ENCODE results near the gene MPHOSPH10.
A peak's percentile ranks its signal among the peaks of the same experiment; 100 is the strongest.
"Not testable (repeated sequence)": the region's sequence is repeated elsewhere in the genome, so short reads cannot be mapped to it uniquely, and the experiment has no call there.

Gene MPHOSPH10

DNA sequence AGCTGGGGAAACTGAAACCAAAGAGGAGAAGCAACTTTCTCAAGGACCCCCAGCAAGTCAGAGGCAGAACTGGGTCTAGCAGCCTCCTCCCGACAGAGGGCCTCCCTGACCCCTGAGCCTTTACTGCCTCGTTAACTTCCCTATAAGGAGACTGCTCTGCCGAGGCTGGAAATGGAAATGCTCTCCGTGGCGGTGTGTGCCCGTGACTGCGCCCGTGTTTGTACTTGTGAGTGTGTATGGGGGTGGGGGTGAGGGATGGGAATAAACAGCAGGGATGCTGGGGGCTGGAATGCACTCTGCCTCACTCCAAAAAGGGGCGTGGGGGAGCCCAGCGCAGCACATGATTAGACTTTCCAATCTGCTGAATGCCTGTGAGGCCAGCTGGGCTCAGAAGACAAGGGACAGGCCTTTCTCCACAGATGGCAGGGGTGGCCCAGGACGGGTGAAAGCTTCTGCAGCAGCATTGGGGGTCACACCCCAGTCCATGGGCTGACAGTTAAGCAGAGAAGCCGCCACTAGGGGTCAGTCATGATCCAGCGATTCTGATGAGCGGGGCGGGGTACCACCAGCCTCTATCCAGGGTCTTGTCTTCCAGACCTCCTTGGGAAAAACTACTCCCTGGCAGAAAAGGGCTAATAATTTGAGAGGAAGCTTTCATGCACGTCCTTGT, 26.8 kb downstream of the MPHOSPH10 start:
- H3K36me3 ChIP-seq (ENCODE audit: control insufficient read depth in 4 of 4, insufficient read depth in 4 of 4, low read length in 3 of 4), result no peaks in the 10 kb centered on the region
- H3K4me1 ChIP-seq (ENCODE audit: control extremely low read depth in 1 of 4, control insufficient read depth in 4 of 4, insufficient read depth in 4 of 4, low read length in 3 of 4), result peaks cover 0 to 9% (median 4%) of the 10 kb centered on the region in 4 experiments
- H3K27ac ChIP-seq (ENCODE audit: insufficient read depth in 1 of 2, low read depth in 1 of 2, low read length in 2 of 2, poor library complexity in 1 of 2, severe bottlenecking in 2 of 2), result no peak overlapping the region
- POLR2A ChIA-PET, result no interaction called here
- peak; percentile 58 to 67 (median 64) for DNase-seq
- 19% methylated on average over 9 of the region's 16 CpGs for WGBS (ENCODE audit: insufficient coverage)
- CTCF ChIA-PET, result interaction anchor here (0.6 to 4.6 kb wide), 14 partner anchors 8 to 354 kb away, joined by 3 to 20 read pairs (median 4); no protein-coding TSS in a partner anchor
- H3K9me3 ChIP-seq (ENCODE audit: control extremely low read depth in 1 of 5, control insufficient read depth in 4 of 5, insufficient read depth in 2 of 5, low read depth in 1 of 5, low read length in 4 of 5), result no peaks in the 10 kb centered on the region
- H3K4me3 ChIP-seq (ENCODE audit: control insufficient read depth in 1 of 7, extremely low read depth in 1 of 7, insufficient read depth in 4 of 7, low read depth in 2 of 7, low read length in 6 of 7), result peak overlapping the region in 3 of 7 experiments; percentile 11 to 55 (median 30)
- H3K27me3 ChIP-seq (replicated peaks in 2 of 5; ENCODE audit: control insufficient read depth in 4 of 5, insufficient read depth in 5 of 5, low read length in 4 of 5), result peaks cover 0 to 6% (median 0%) of the 10 kb centered on the region in 5 experiments

DNA sequence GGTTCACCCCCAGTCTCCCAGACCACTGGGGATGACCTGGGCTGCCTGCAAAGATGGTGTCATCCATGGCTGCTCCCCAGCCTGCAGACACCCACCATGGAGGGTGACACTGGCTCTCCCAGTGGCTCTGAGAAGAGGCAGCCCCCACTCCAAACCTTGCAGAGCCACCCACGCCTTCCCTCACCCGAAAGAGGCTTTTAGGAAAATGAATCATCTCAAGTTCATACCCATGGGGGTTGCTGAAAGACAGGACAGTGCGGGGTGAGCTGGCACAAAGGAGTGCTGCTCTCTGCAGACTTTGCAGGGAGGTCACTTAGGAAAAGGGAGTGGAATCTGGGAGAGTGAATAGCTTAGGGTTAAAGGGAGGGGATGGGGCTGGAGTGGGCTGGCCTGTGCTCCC, 36.4 kb downstream of the MPHOSPH10 start:
- ChIA-PET POLR2A (no interaction called here), CTCF (no interaction called here)
- no peaks in the 10 kb centered on the region for H3K9me3 ChIP-seq (ENCODE audit: control extremely low read depth in 1 of 5, control insufficient read depth in 4 of 5, insufficient read depth in 2 of 5, low read depth in 1 of 5, low read length in 4 of 5)
- no peak for DNase-seq
- 80% methylated on average over 1 of the region's 3 CpGs for WGBS (ENCODE audit: insufficient coverage)
- no peaks in the 10 kb centered on the region for H3K36me3 ChIP-seq (ENCODE audit: control insufficient read depth in 4 of 4, insufficient read depth in 4 of 4, low read length in 3 of 4)
- no peaks in the 10 kb centered on the region for H3K27me3 ChIP-seq (replicated peaks in 2 of 5; ENCODE audit: control insufficient read depth in 4 of 5, insufficient read depth in 5 of 5, low read length in 4 of 5)
- no peaks in the 10 kb centered on the region for H3K4me1 ChIP-seq (ENCODE audit: control extremely low read depth in 1 of 4, control insufficient read depth in 4 of 4, insufficient read depth in 4 of 4, low read length in 3 of 4)
- no peak overlapping the region for H3K27ac ChIP-seq (ENCODE audit: insufficient read depth in 1 of 2, low read depth in 1 of 2, low read length in 2 of 2, poor library complexity in 1 of 2, severe bottlenecking in 2 of 2)
- no peak overlapping the region for H3K4me3 ChIP-seq (ENCODE audit: control insufficient read depth in 1 of 7, extremely low read depth in 1 of 7, insufficient read depth in 4 of 7, low read depth in 2 of 7, low read length in 6 of 7)

DNA sequence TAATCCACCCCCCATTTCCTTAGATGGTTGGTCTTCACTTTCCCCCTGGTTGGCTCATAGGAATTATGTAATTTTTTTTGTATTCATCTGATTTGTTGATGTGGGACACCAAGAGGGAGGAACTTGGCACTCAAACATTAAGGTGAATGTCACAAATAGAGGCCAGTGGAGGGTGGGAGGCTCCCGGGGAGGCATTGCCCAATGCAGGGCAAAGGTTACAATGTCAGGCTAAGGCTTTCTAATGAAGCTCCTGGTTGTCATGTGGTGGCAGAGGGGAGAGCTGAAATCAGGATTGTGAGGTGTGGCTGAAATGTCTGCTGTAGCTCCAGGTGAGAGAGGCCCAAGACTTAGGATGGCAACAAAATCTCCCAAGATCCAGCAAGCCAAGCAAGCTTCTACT, 42.7 kb downstream of the MPHOSPH10 start:
- H3K27ac ChIP-seq (ENCODE audit: insufficient read depth in 1 of 2, low read depth in 1 of 2, low read length in 2 of 2, poor library complexity in 1 of 2, severe bottlenecking in 2 of 2), result no peak overlapping the region
- H3K9me3 ChIP-seq (ENCODE audit: control extremely low read depth in 1 of 5, control insufficient read depth in 4 of 5, insufficient read depth in 2 of 5, low read depth in 1 of 5, low read length in 4 of 5), result no peaks in the 10 kb centered on the region
- H3K4me3 ChIP-seq (ENCODE audit: control insufficient read depth in 1 of 7, extremely low read depth in 1 of 7, insufficient read depth in 4 of 7, low read depth in 2 of 7, low read length in 6 of 7), result no peak overlapping the region
- H3K27me3 ChIP-seq (replicated peaks in 2 of 5; ENCODE audit: control insufficient read depth in 4 of 5, insufficient read depth in 5 of 5, low read length in 4 of 5), result peaks cover 0 to 4% (median 0%) of the 10 kb centered on the region in 5 experiments
- CTCF ChIA-PET, result interaction anchor here (0.6 kb wide), 1 partner anchor 11 kb away, joined by 4 read pairs; no protein-coding TSS in a partner anchor
- POLR2A ChIA-PET, result no interaction called here
- peaks cover 0 to 7% (median 6%) of the 10 kb centered on the region in 4 experiments for H3K4me1 ChIP-seq (ENCODE audit: control extremely low read depth in 1 of 4, control insufficient read depth in 4 of 4, insufficient read depth in 4 of 4, low read length in 3 of 4)
- WGBS (ENCODE audit: insufficient coverage), result 100% methylated on average over 1 of the region's 1 CpG
- H3K36me3 ChIP-seq (ENCODE audit: control insufficient read depth in 4 of 4, insufficient read depth in 4 of 4, low read length in 3 of 4), result no peaks in the 10 kb centered on the region
- DNase-seq, result no peak

DNA sequence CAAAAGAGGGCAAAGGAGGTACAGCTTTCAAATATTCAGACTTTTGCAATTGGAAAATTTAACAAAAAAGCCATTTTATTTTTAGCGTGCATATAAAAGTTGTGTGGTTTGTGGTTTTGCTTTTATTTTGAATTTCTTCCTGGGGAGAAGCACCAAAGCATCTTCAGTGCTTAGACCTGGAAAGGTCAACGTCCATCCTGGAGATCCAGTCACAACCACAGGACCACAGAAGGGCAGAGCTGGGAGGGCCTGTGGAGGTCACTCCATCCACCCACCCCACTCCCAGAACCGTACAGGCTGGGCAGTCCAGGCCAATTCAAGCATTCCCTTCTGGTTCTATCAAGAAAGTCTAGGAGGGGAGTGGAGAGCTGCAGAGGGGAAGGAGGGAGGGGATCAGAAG, 43.8 kb downstream of the MPHOSPH10 start:
- peaks cover 0 to 7% (median 6%) of the 10 kb centered on the region in 4 experiments for H3K4me1 ChIP-seq (ENCODE audit: control extremely low read depth in 1 of 4, control insufficient read depth in 4 of 4, insufficient read depth in 4 of 4, low read length in 3 of 4)
- no peak overlapping the region for H3K27ac ChIP-seq (ENCODE audit: insufficient read depth in 1 of 2, low read depth in 1 of 2, low read length in 2 of 2, poor library complexity in 1 of 2, severe bottlenecking in 2 of 2)
- no CpG with 5 or more reads among the region's 3 CpGs for WGBS (ENCODE audit: insufficient coverage)
- ChIA-PET POLR2A (no interaction called here), CTCF (interaction anchor here (1.8 kb wide), 1 partner anchor 17 kb away, joined by 7 read pairs; no protein-coding TSS in a partner anchor)
- no peak for DNase-seq
- no peaks in the 10 kb centered on the region for H3K36me3 ChIP-seq (ENCODE audit: control insufficient read depth in 4 of 4, insufficient read depth in 4 of 4, low read length in 3 of 4)
- H3K9me3 ChIP-seq (ENCODE audit: control extremely low read depth in 1 of 5, control insufficient read depth in 4 of 5, insufficient read depth in 2 of 5, low read depth in 1 of 5, low read length in 4 of 5), result no peaks in the 10 kb centered on the region
- H3K27me3 ChIP-seq (replicated peaks in 2 of 5; ENCODE audit: control insufficient read depth in 4 of 5, insufficient read depth in 5 of 5, low read length in 4 of 5), result peaks cover 0 to 4% (median 0%) of the 10 kb centered on the region in 5 experiments
- no peak overlapping the region for H3K4me3 ChIP-seq (ENCODE audit: control insufficient read depth in 1 of 7, extremely low read depth in 1 of 7, insufficient read depth in 4 of 7, low read depth in 2 of 7, low read length in 6 of 7)

DNA sequence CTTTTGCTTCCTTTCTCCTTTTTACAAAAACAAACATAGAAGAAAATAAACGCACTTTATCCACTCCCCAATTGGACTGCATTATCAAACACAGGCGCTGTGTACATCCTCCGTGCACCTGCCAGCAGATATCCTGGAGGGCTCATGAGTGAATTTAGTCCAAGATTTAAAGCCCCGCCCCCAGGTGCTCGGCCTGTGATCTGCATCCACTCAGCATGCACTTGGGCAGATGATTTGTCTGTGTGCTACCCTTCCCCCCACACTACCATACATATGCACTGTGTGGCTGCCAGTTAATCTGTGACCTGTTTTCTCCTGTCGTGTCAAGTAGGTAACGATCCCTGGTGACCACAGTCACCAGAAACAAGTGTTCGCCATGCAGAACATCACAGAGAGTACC, 48.4 kb downstream of the MPHOSPH10 start:
- WGBS (ENCODE audit: insufficient coverage), result 94% methylated on average over 8 of the region's 8 CpGs
- H3K36me3 ChIP-seq (ENCODE audit: control insufficient read depth in 4 of 4, insufficient read depth in 4 of 4, low read length in 3 of 4); H3K27me3 ChIP-seq (replicated peaks in 2 of 5; ENCODE audit: control insufficient read depth in 4 of 5, insufficient read depth in 5 of 5, low read length in 4 of 5); DNase-seq; H3K4me3 ChIP-seq (ENCODE audit: control insufficient read depth in 1 of 7, extremely low read depth in 1 of 7, insufficient read depth in 4 of 7, low read depth in 2 of 7, low read length in 6 of 7); POLR2A ChIA-PET; H3K9me3 ChIP-seq (ENCODE audit: control extremely low read depth in 1 of 5, control insufficient read depth in 4 of 5, insufficient read depth in 2 of 5, low read depth in 1 of 5, low read length in 4 of 5); H3K27ac ChIP-seq (ENCODE audit: insufficient read depth in 1 of 2, low read depth in 1 of 2, low read length in 2 of 2, poor library complexity in 1 of 2, severe bottlenecking in 2 of 2); CTCF ChIA-PET: not testable (repeated sequence)
- H3K4me1 ChIP-seq (ENCODE audit: control extremely low read depth in 1 of 4, control insufficient read depth in 4 of 4, insufficient read depth in 4 of 4, low read length in 3 of 4), result peaks cover 4 to 12% (median 9%) of the 10 kb centered on the region in 4 experiments

DNA sequence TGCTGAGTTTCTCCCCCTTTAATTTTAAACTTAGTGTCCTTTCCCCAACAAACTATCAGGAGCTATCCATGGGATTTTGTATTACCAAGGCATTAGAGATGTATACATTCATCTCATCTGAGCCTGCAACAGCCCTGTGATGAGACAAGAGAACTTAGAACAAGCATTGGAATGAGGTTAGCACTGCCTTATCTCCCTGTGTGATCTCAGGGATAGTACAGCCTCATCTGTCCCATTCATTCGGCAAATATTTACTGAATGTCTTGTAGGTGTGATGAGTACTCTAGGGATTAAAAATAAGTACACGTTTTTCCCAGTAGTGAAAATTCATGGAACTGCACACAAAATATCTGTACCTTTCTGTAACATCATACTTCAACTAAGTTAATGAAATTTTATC, 50.9 kb downstream of the MPHOSPH10 start:
- H3K4me3 ChIP-seq (ENCODE audit: control insufficient read depth in 1 of 7, extremely low read depth in 1 of 7, insufficient read depth in 4 of 7, low read depth in 2 of 7, low read length in 6 of 7), result no peak overlapping the region
- no peak for DNase-seq
- H3K27me3 ChIP-seq (replicated peaks in 2 of 5; ENCODE audit: control insufficient read depth in 4 of 5, insufficient read depth in 5 of 5, low read length in 4 of 5), result peaks cover 0 to 4% (median 0%) of the 10 kb centered on the region in 5 experiments
- POLR2A ChIA-PET, result no interaction called here
- CTCF ChIA-PET, result interaction anchor here (0.7 to 1.6 kb wide), 3 partner anchors 10 to 12 kb away, joined by 3 to 5 read pairs (median 3); no protein-coding TSS in a partner anchor
- H3K36me3 ChIP-seq (ENCODE audit: control insufficient read depth in 4 of 4, insufficient read depth in 4 of 4, low read length in 3 of 4), result no peaks in the 10 kb centered on the region
- no CpG with 5 or more reads among the region's 2 CpGs for WGBS (ENCODE audit: insufficient coverage)
- no peaks in the 10 kb centered on the region for H3K9me3 ChIP-seq (ENCODE audit: control extremely low read depth in 1 of 5, control insufficient read depth in 4 of 5, insufficient read depth in 2 of 5, low read depth in 1 of 5, low read length in 4 of 5)
- H3K4me1 ChIP-seq (ENCODE audit: control extremely low read depth in 1 of 4, control insufficient read depth in 4 of 4, insufficient read depth in 4 of 4, low read length in 3 of 4), result peaks cover 0 to 13% (median 8%) of the 10 kb centered on the region in 4 experiments
- H3K27ac ChIP-seq (ENCODE audit: insufficient read depth in 1 of 2, low read depth in 1 of 2, low read length in 2 of 2, poor library complexity in 1 of 2, severe bottlenecking in 2 of 2), result no peak overlapping the region

DNA sequence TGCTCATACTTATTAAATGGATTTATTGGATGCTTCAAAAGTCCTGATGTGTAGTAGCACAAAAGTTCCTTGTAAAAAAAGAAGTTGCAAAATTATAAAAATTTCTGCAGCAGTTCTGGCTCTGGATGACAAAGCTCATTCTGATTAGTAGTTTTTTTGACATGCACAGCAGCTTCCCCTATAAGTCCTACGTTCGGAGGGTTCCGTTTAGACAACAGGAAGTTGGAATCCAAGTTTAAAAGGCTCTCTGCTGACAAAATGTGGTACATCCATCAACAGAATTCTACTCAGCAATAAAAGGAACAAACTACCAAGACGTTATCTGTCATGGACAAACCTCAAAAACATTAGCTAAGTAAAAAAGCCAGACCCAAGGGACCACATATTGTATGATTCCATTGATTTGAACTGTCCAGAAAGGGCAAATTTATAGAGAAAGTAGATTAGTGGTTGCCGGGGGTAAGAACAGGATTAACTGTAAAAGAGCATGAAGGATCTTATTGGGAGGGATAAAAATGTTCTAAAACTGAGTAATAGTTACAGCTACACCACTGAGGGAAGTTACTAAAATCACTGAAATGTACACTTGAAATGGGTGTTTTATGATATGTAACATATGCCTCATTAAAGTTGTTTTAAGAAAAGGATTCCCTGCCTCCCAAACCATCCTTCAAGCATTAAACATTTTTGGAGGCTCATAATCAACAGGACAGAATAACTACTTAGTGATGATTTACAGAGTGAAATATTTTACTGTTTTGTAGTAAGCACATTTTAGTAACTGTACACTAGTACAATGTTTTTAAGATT, 53.1 kb downstream of the MPHOSPH10 start:
- Histone ChIP-seq H3K4me3 (ENCODE audit: control insufficient read depth in 1 of 7, extremely low read depth in 1 of 7, insufficient read depth in 4 of 7, low read depth in 2 of 7, low read length in 6 of 7) (peak overlapping the region in 2 of 7 experiments; percentile 23 to 34), H3K27ac (ENCODE audit: insufficient read depth in 1 of 2, low read depth in 1 of 2, low read length in 2 of 2, poor library complexity in 1 of 2, severe bottlenecking in 2 of 2) (peak overlapping the region in 1 of 2 experiments; percentile 36), H3K4me1 (ENCODE audit: control extremely low read depth in 1 of 4, control insufficient read depth in 4 of 4, insufficient read depth in 4 of 4, low read length in 3 of 4) (peaks cover 0 to 13% (median 8%) of the 10 kb centered on the region in 4 experiments)
- CTCF ChIA-PET, result interaction anchor here (0.8 to 1.4 kb wide), 2 partner anchors 9 to 10 kb away, joined by 3 to 4 read pairs; no protein-coding TSS in a partner anchor
- H3K9me3 ChIP-seq (ENCODE audit: control extremely low read depth in 1 of 5, control insufficient read depth in 4 of 5, insufficient read depth in 2 of 5, low read depth in 1 of 5, low read length in 4 of 5); H3K36me3 ChIP-seq (ENCODE audit: control insufficient read depth in 4 of 4, insufficient read depth in 4 of 4, low read length in 3 of 4); POLR2A ChIA-PET; H3K27me3 ChIP-seq (replicated peaks in 2 of 5; ENCODE audit: control insufficient read depth in 4 of 5, insufficient read depth in 5 of 5, low read length in 4 of 5): not testable (repeated sequence)
- peak in 2 of 3 donors; percentile 39 to 56 for DNase-seq
- WGBS (ENCODE audit: insufficient coverage), result 0% methylated on average over 1 of the region's 5 CpGs

Measured in common myeloid progenitor, CD34-positive (primary cell).